Esophagus (tissue), 2 donors: ENCODE measurements around the gene SMAP1. TPM values are rescaled to one million over a fixed set of nuclear protein-coding genes. Genes with fewer than 3 reads are reported as not detected.

Experiments
- H3K27ac ChIP-seq, 2 donors: one replicate each; pipeline ENCODE4 v1.5.1; 2013; ENCODE audit warnings: low read depth in 2 of 2, mild to moderate bottlenecking in 2 of 2, inconsistent platforms in 1 of 2, low read length in 1 of 2, moderate library complexity in 1 of 2
- H3K27me3 ChIP-seq, 2 donors: one replicate each; pipeline ENCODE4 v1.6.1; 2013; ENCODE audit warnings: low read length in 2 of 2, control low read depth in 1 of 2, mild to moderate bottlenecking in 1 of 2; ENCODE audit not compliant: insufficient read depth in 2 of 2, control insufficient read depth in 1 of 2
- H3K36me3 ChIP-seq, 2 donors: one replicate each; pipeline ENCODE4 v1.6.1; 2013; ENCODE audit warnings: low read length in 1 of 2; ENCODE audit not compliant: control insufficient read depth in 2 of 2, insufficient read depth in 2 of 2
- H3K4me1 ChIP-seq, 2 donors: one replicate each; pipeline ENCODE4 v1.6.1; 2013; ENCODE audit warnings: low read length in 1 of 2; ENCODE audit not compliant: control insufficient read depth in 2 of 2, insufficient read depth in 2 of 2
- H3K4me3 ChIP-seq, 2 donors: one replicate each; pipeline ENCODE4 v1.5.1; 2013; ENCODE audit warnings: low read length in 2 of 2, mild to moderate bottlenecking in 2 of 2, low read depth in 1 of 2, moderate library complexity in 1 of 2
- H3K9me3 ChIP-seq, 2 donors: one replicate each; pipeline ENCODE4 v1.6.1; 2013; ENCODE audit warnings: mild to moderate bottlenecking in 2 of 2, low read depth in 1 of 2, low read length in 1 of 2, moderate library complexity in 1 of 2; ENCODE audit not compliant: control insufficient read depth in 2 of 2, insufficient read depth in 1 of 2
- WGBS, 2 donors: extraction: QIAGEN DNeasy Blood & Tissue Kit; methylation state at CpG; one replicate each; pipeline ENCODE4 v1.1.7; 2013; 5-methylcytosine and 5-hydroxymethylcytosine counted together
- polyA plus RNA-seq, 2 donors: library from polyadenylated mRNA; stranded (reverse); fragments of 200-250 nt; gene quantifications; one replicate each; pipeline ENCODE4 v1.2.3, GENCODE V29; 2013
- donor health status: healthy with polysubstance abuse.
- donor health status: Bipolar disorder and iron deficiency.

Gene SMAP1
- polyA plus RNA-seq, 2 donors = 19.2 to 24.8 TPM

DNA sequence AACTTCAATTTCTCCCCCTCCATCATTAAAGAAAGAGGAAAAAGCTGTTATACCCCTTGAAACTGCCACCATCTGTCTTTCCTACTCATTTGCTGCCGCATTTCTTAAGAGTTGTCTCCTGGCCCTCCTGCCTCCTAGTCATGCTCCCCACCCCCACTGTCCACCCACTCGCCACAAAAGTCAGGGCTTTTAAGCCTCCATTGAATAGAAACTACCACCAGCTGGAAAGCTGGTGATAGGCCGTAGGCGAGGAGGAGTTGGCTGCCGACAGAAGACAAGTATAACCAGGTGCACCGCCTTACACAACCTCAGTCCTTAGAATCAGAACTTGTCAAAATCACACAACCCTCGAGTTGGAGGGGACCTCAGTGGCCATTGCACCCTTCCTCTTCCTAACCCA lies 221.6 kb downstream of the SMAP1 start:
- H3K36me3 ChIP-seq = no peaks in the 10 kb centered on the region
- no peaks in the 10 kb centered on the region for H3K27me3 ChIP-seq
- 90% methylated on average over 7 of the region's 7 CpGs for WGBS, 2 donors
- H3K4me3 ChIP-seq = no peak overlapping the region
- H3K4me1 ChIP-seq = no peaks in the 10 kb centered on the region
- no peak overlapping the region for H3K27ac ChIP-seq
- no peaks in the 10 kb centered on the region for H3K9me3 ChIP-seq

DNA sequence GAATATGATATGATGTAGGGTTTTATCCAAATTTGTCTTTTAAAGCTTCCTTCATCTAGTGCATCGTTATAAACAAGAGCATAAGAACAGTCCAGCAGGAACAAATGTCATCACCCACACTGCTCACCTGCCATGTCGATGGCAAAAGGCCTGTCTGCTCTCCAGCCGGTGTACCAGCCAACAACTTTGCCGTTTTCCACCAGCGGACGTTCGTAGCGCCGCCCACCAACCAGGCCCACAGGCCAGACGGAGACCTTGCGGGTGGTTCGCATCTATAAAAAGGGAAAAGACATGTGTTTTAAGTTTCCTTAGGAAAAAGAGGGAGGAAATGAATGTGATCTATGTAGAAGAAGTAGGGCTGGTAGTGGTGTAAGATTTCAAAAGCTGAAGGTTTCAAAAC lies 226.3 kb downstream of the SMAP1 start:
- 93 to 94% methylated on average over 12 of the region's 12 CpGs for WGBS, 2 donors
- no peaks in the 10 kb centered on the region for H3K36me3 ChIP-seq

GRCh38 chr6:70900047-70900446 lies 232.4 kb downstream of the SMAP1 start:
- Histone ChIP-seq H3K9me3 (no peaks in the 10 kb centered on the region), H3K4me1 (no peaks in the 10 kb centered on the region)
- WGBS, 2 donors = 65 to 68% methylated on average over 2 of the region's 2 CpGs

More for the DNA sequence above, 226.3 kb downstream of the SMAP1 start:
- H3K4me3 ChIP-seq = no peak overlapping the region
- H3K4me1 ChIP-seq = no peaks in the 10 kb centered on the region
- no peaks in the 10 kb centered on the region for H3K27me3 ChIP-seq
- H3K9me3 ChIP-seq = no peaks in the 10 kb centered on the region
- no peak overlapping the region for H3K27ac ChIP-seq

DNA sequence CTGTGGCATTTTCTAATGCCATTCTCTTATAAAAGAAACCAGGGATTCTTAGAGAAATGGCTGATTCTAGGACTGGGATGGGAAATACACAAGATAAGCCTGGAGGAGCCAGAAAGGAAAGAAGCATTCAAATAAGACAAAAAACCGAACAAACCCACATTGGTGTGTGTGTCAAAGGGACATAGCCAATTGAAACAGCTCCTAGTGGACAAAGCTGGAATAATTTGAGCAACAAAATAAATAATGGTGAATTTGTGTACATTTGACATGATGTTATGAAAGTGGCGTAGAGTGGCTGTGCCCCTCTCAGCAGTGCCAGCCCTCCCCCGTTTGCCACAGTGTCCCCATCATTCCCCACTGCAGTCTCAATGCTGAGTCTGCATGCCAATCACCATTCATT lies 233.6 kb downstream of the SMAP1 start:
- H3K4me3 ChIP-seq = no peak overlapping the region
- WGBS, 2 donors = 69 to 76% methylated on average over 3 of the region's 3 CpGs
- H3K27me3 ChIP-seq = no peaks in the 10 kb centered on the region

More at GRCh38 chr6:70900047-70900446, 232.4 kb downstream of the SMAP1 start:
- H3K27me3 ChIP-seq = no peaks in the 10 kb centered on the region
- H3K36me3 ChIP-seq = no peaks in the 10 kb centered on the region
- H3K4me3 ChIP-seq = no peak overlapping the region
- no peak overlapping the region for H3K27ac ChIP-seq

GRCh38 chr6:70903665-70904452 lies 236.2 kb downstream of the SMAP1 start:
- WGBS, 2 donors = 79 to 84% methylated on average over 2 of the region's 2 CpGs
- Histone ChIP-seq H3K4me3 (no peak overlapping the region), H3K9me3 (peaks cover 0 to 2% of the 10 kb centered on the region in 2 donors), H3K4me1 (no peaks in the 10 kb centered on the region), H3K27me3 (no peaks in the 10 kb centered on the region), H3K27ac (no peak overlapping the region), H3K36me3 (no peaks in the 10 kb centered on the region)

More for the DNA sequence above, 233.6 kb downstream of the SMAP1 start:
- Histone ChIP-seq H3K9me3 (no peaks in the 10 kb centered on the region), H3K27ac (no peak overlapping the region), H3K36me3 (no peaks in the 10 kb centered on the region), H3K4me1 (no peaks in the 10 kb centered on the region)

- no peak overlapping the region for H3K27ac ChIP-seq
- peaks cover 0 to 2% of the 10 kb centered on the region in 2 donors for H3K9me3 ChIP-seq
- no peaks in the 10 kb centered on the region for H3K27me3 ChIP-seq
- no peaks in the 10 kb centered on the region for H3K4me1 ChIP-seq
- 38 to 43% methylated on average over 1 of the region's 1 CpG for WGBS, 2 donors
- H3K4me3 ChIP-seq = no peak overlapping the region
- no peaks in the 10 kb centered on the region for H3K36me3 ChIP-seq
These were observed 238.1 kb downstream of the SMAP1 start for GRCh38 chr6:70905742-70906141.

Other genes starting within 250 kb of the SMAP1 start
- 10 to 100 TPM in 1 of 2 donors, 1 to 10 TPM in 1; 4.9 to 10.1 TPM for gene SDHAF4, start 101.0 kb upstream of the SMAP1 start, polyA plus RNA-seq